GF-D8 (cell line): Measurements from ENCODE around the gene ADGRA1.

Source experiments
- DNase-seq: peaks from one replicate; lab custom pipeline; 2025; lab: John Stamatoyannopoulos, UW

ADGRA1 gene

GRCh38 chr10:133076274-133077038, 11.3 kb upstream of the ADGRA1 start:
- DNase-seq, result no peak

- no peak for DNase-seq
Measured at GRCh38 chr10:133079836-133080682, 7.7 kb upstream of the ADGRA1 start.

GRCh38 chr10:133080683-133081040, 7.1 kb upstream of the ADGRA1 start:
- no peak for DNase-seq

- no peak for DNase-seq
Measured at GRCh38 chr10:133081636-133082035, 6.1 kb upstream of the ADGRA1 start.

GRCh38 chr10:133082685-133083421, 4.9 kb upstream of the ADGRA1 start:
- DNase-seq, result no peak

- no peak for DNase-seq
Measured at GRCh38 chr10:133083422-133084100, 4.2 kb upstream of the ADGRA1 start.

GRCh38 chr10:133084491-133084890, 3.2 kb upstream of the ADGRA1 start:
- no peak for DNase-seq

GRCh38 chr10:133085251-133086125, 2.2 kb upstream of the ADGRA1 start:
- DNase-seq, result no peak

- no peak for DNase-seq
Measured at GRCh38 chr10:133086247-133086646, 1.5 kb upstream of the ADGRA1 start.

- DNase-seq, result no peak
Measured at GRCh38 chr10:133087045-133087678, 562 bp upstream of the ADGRA1 start.

GRCh38 chr10:133088179-133088955, 643 bp downstream of the ADGRA1 start:
- DNase-seq, result no peak

- no peak for DNase-seq
Measured at GRCh38 chr10:133088956-133089800, 1.5 kb downstream of the ADGRA1 start.

GRCh38 chr10:133090101-133090500, 2.4 kb downstream of the ADGRA1 start:
- no peak for DNase-seq

- no peak for DNase-seq
Measured at GRCh38 chr10:133090654-133091053, 2.9 kb downstream of the ADGRA1 start.

- DNase-seq, result no peak
Measured at GRCh38 chr10:133091316-133091715, 3.6 kb downstream of the ADGRA1 start.

- DNase-seq, result no peak
Measured at GRCh38 chr10:133093291-133093690, 5.6 kb downstream of the ADGRA1 start.

- DNase-seq, result no peak
Measured at GRCh38 chr10:133094286-133094685, 6.6 kb downstream of the ADGRA1 start.

- no peak for DNase-seq
Measured at GRCh38 chr10:133094866-133095265, 7.1 kb downstream of the ADGRA1 start.

- no peak for DNase-seq
Measured at GRCh38 chr10:133095586-133095985, 7.9 kb downstream of the ADGRA1 start.
